Panc1 (cell line): ENCODE results near the gene ADAMTS14. TPM values are rescaled to one million over a fixed set of nuclear protein-coding genes. Genes with fewer than 3 reads are reported as not detected.

Experiments used
- ATAC-seq: fragments of 200-7000 bp; cut with Tn5 transposase; 2 replicates; pipeline ENCODE4 v1.9.1; 2020; ENCODE audit warnings: mild to moderate bottlenecking, moderate library complexity
- BruUV-seq: library from RNA; stranded (reverse); fragments of 400-500 nt; replicated peaks from 2 replicates; lab custom pipeline; 2021; lab: Mats Ljungman, UMichigan
- CTCF ChIA-PET: fragments of 300-600 bp; sonication (Branson Sonifier 250); formaldehyde crosslinking; loops from one replicate; lab custom pipeline; 2022; ENCODE audit warnings: antibody characterized with exemption; lab: Charles Lee
- POLR2A ChIA-PET: fragments of 300-600 bp; sonication (Branson Sonifier 250); formaldehyde crosslinking; loops from one replicate; lab custom pipeline; 2022; ENCODE audit warnings: antibody characterized with exemption; lab: Charles Lee
- DNase-seq: peaks from one replicate; pipeline ENCODE4 v3.0.0-alpha.2; 2010; ENCODE audit warnings: low read depth, low spot score
- H3K27ac ChIP-seq: 2 replicates; pipeline ENCODE4 v1.5.1; 2011; ENCODE audit warnings: mild to moderate bottlenecking, low read length, inconsistent platforms
- H3K27me3 ChIP-seq: fragments of 200-500 bp; sonication (Bioruptor generic); 2 replicates; pipeline ENCODE4 v1.6.0; 2014; ENCODE audit warnings: low read length, inconsistent platforms; ENCODE audit not compliant: control insufficient read depth, insufficient read depth
- H3K36me3 ChIP-seq: fragments of 200-500 bp; sonication (Bioruptor generic); 2 replicates; pipeline ENCODE4 v1.5.1; 2014; ENCODE audit warnings: inconsistent platforms, mild to moderate bottlenecking, low read length, moderate library complexity; ENCODE audit not compliant: control insufficient read depth, insufficient read depth
- H3K4me1 ChIP-seq: 2 replicates; pipeline ENCODE4 v1.5.1; 2011; ENCODE audit warnings: inconsistent platforms, mild to moderate bottlenecking, low read length, moderate library complexity; ENCODE audit not compliant: control insufficient read depth, insufficient read depth
- H3K4me3 ChIP-seq, 2 experiments: 2 replicates each; pipeline ENCODE4 v1.5.1; 2011 to 2012; ENCODE audit warnings: low read depth in 2 of 2, low read length in 2 of 2, mild to moderate bottlenecking in 2 of 2, inconsistent platforms in 1 of 2, moderate library complexity in 1 of 2
- H3K9me3 ChIP-seq: fragments of 200-500 bp; sonication (Bioruptor generic); 2 replicates; pipeline ENCODE4 v1.5.1; 2014; ENCODE audit warnings: low read depth, mild to moderate bottlenecking, inconsistent platforms, low read length, moderate library complexity; ENCODE audit not compliant: control insufficient read depth, insufficient read depth
- POLR2AphosphoS5 ChIP-seq: IDR thresholded peaks from 2 replicates; pipeline ENCODE4 v1.6.1; 2012; ENCODE audit warnings: mild to moderate bottlenecking, low read depth, low read length, moderate library complexity
- REST ChIP-seq, 2 experiments: IDR thresholded peaks; 2 replicates each; pipeline ENCODE4 v1.6.1; 2011 to 2012; ENCODE audit warnings: low read depth in 2 of 2, control low read depth in 1 of 2, low read length in 1 of 2, mild to moderate bottlenecking in 1 of 2, moderate library complexity in 1 of 2; ENCODE audit not compliant: insufficient read depth in 1 of 2
- SIN3A ChIP-seq: IDR thresholded peaks from 2 replicates; pipeline ENCODE4 v1.6.1; 2012; ENCODE audit warnings: low read depth, mild to moderate bottlenecking, low read length, moderate library complexity, borderline replicate concordance; ENCODE audit not compliant: insufficient read depth
- TCF7L2 ChIP-seq: IDR thresholded peaks from 2 replicates; pipeline ENCODE4 v1.6.1; 2011; ENCODE audit warnings: mild to moderate bottlenecking, low read depth, low read length, inconsistent platforms
- in situ Hi-C: cut with HindIII; loops from 2 replicates; pipeline ENCODE4 v1.10.0; 2016; ENCODE audit warnings: low sequenced_read_pairs, low pct_unique_long_range_greater_than_20kb
- intact Hi-C: fragments of 100-400 bp; cut with micrococcal nuclease; formaldehyde crosslinking; loops from one replicate; pipeline ENCODE4 v1.10.0; 2022; ENCODE audit not compliant: unreplicated experiment
- total RNA-seq: library from RNA; stranded (reverse); gene quantifications from one replicate; pipeline ENCODE4 v1.2.1, GENCODE V29; 2021; ENCODE audit not compliant: unreplicated experiment
- TF ChIP-seq, protein P1 (sequence below): fragments of 450-650 bp; IDR thresholded peaks from 2 replicates; pipeline ENCODE4 v1.5.1; 2017; ENCODE audit warnings: mild to moderate bottlenecking

The ADAMTS14 gene
- total RNA-seq, 1 experiment from 2014 or later, result 0.67 TPM

- Histone ChIP-seq H3K4me1 (no peaks in the 10 kb centered on the region), H3K36me3 (no peaks in the 10 kb centered on the region), H3K27ac (no peak overlapping the region), H3K27me3 (peaks cover 5% of the 10 kb centered on the region; the same call in 1 of the 2 replicates), H3K9me3 (no peaks in the 10 kb centered on the region), H3K4me3 (no peak overlapping the region)
- DNase-seq (no peak), ATAC-seq (no peak)
- POLR2A ChIA-PET, result no interaction called here
- no peak for TF ChIP-seq REST (IDR thresholded peaks at IDR 0.05; ENCODE audit: insufficient read depth in 1 of 2, low read depth in 2 of 2, low read length in 1 of 2)
- TF ChIP-seq, protein P1, sequence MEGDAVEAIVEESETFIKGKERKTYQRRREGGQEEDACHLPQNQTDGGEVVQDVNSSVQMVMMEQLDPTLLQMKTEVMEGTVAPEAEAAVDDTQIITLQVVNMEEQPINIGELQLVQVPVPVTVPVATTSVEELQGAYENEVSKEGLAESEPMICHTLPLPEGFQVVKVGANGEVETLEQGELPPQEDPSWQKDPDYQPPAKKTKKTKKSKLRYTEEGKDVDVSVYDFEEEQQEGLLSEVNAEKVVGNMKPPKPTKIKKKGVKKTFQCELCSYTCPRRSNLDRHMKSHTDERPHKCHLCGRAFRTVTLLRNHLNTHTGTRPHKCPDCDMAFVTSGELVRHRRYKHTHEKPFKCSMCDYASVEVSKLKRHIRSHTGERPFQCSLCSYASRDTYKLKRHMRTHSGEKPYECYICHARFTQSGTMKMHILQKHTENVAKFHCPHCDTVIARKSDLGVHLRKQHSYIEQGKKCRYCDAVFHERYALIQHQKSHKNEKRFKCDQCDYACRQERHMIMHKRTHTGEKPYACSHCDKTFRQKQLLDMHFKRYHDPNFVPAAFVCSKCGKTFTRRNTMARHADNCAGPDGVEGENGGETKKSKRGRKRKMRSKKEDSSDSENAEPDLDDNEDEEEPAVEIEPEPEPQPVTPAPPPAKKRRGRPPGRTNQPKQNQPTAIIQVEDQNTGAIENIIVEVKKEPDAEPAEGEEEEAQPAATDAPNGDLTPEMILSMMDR, result no peak
- no peak for TF ChIP-seq POLR2AphosphoS5
- TF ChIP-seq TCF7L2, result no peak
- TF ChIP-seq SIN3A, result no peak
- no TSS peak for BruUV-seq
- in situ Hi-C loops, result no loop called here
- intact Hi-C loops, result no loop called here
- CTCF ChIA-PET, result no interaction called here
These were observed 27.4 kb downstream of the ADAMTS14 start for GRCh38 chr10:70699659-70700174.

GRCh38 chr10:70702190-70702763 lies 30.0 kb downstream of the ADAMTS14 start:
- TF ChIP-seq, protein P1, result no peak
- no peak for TF ChIP-seq SIN3A
- no peak for TF ChIP-seq REST (IDR thresholded peaks at IDR 0.05; ENCODE audit: insufficient read depth in 1 of 2, low read depth in 2 of 2, low read length in 1 of 2)
- TF ChIP-seq TCF7L2, result no peak
- no peak for TF ChIP-seq POLR2AphosphoS5
- Histone ChIP-seq H3K9me3 (no peaks in the 10 kb centered on the region), H3K27me3 (no peaks in the 10 kb centered on the region), H3K4me3 (no peak overlapping the region), H3K4me1 (no peaks in the 10 kb centered on the region), H3K36me3 (no peaks in the 10 kb centered on the region), H3K27ac (no peak overlapping the region)
- in situ Hi-C loops (no loop called here), intact Hi-C loops (no loop called here)
- ATAC-seq (no peak), DNase-seq (no peak)
- ChIA-PET POLR2A (no interaction called here), CTCF (no interaction called here)
- BruUV-seq, result no TSS peak
